ENCODE data around the gene SIT1. TPM values are rescaled to one million over a fixed set of nuclear protein-coding genes. Genes with fewer than 3 reads are reported as not detected.

The SIT1 gene
- polyA plus RNA-seq, 2 of the 4 experiments (the other 2 are of a cell fraction) = not detected

DNA sequence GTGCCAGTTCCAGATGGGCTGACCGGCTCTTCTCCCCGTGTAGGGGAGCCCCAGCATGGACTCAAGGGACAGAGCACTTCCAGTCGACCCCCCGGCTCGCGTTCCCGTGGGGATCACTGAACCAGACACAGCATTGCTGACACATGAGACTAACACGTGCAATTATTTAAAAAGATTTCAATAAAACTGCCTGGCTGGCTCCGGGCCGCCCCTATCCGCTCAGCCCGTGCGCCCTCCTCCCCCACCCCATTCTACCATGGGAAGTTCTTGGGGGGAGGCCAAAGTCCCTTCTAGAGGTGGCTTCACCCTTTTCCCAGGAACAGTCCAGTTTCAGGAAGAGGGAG, 40.9 kb downstream of the SIT1 start (continued):
- TF ChIP-seq CHD2 (IDR thresholded peaks at IDR 0.05; ENCODE audit: low read length, partially characterized antibody) (no peak), EP300 (IDR thresholded peaks at IDR 0.05) (no peak), HOXA7 (CRISPR knock-in tag; IDR thresholded peaks at IDR 0.05) (no peak), HEYL (CRISPR knock-in tag; IDR thresholded peaks at IDR 0.05) (no peak)
- TF ChIP-seq, protein P1, sequence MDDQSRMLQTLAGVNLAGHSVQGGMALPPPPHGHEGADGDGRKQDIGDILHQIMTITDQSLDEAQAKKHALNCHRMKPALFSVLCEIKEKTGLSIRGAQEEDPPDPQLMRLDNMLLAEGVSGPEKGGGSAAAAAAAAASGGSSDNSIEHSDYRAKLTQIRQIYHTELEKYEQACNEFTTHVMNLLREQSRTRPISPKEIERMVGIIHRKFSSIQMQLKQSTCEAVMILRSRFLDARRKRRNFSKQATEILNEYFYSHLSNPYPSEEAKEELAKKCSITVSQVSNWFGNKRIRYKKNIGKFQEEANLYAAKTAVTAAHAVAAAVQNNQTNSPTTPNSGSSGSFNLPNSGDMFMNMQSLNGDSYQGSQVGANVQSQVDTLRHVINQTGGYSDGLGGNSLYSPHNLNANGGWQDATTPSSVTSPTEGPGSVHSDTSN (IDR thresholded peaks at IDR 0.05) = no peak
- TF ChIP-seq, protein P2, sequence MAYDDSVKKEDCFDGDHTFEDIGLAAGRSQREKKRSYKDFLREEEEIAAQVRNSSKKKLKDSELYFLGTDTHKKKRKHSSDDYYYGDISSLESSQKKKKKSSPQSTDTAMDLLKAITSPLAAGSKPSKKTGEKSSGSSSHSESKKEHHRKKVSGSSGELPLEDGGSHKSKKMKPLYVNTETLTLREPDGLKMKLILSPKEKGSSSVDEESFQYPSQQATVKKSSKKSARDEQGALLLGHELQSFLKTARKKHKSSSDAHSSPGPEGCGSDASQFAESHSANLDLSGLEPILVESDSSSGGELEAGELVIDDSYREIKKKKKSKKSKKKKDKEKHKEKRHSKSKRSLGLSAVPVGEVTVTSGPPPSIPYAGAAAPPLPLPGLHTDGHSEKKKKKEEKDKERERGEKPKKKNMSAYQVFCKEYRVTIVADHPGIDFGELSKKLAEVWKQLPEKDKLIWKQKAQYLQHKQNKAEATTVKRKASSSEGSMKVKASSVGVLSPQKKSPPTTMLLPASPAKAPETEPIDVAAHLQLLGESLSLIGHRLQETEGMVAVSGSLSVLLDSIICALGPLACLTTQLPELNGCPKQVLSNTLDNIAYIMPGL (CRISPR knock-in tag; IDR thresholded peaks at IDR 0.05; ENCODE audit: borderline replicate concordance) = no peak

DNA sequence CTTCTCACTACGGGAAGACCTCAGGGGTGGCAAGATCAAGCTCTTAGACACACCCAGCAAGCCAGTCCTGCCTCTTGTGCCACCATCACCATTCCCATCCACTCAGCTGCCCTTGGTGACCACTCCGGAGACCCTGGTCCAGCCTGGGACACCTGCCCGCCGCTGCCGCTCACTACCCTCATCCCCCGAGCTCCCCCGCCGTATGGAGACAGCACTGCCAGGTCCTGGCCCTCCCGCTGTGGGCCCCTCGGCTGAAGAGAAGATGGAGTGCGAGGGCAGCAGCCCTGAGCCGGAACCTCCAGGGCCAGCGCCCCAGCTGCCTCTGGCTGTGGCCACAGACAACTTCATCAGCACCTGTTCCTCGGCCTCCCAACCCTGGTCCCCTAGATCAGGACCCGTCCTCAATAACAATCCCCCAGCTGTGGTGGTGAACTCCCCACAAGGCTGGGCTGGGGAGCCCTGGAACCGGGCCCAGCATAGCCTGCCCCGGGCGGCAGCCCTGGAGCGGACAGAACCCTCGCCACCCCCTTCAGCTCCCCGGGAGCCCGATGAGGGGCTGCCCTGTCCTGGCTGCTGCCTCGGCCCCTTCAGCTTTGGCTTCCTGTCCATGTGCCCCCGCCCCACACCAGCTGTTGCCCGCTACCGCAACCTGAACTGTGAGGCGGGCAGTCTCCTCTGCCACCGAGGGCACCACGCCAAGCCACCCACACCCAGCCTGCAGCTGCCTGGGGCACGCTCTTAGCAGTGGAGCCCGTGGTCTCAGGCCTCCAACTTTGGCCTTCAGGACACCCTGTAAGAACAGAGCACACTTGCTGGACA, 41.5 kb downstream of the SIT1 start:
- Histone ChIP-seq H3K4me2 (no peak overlapping the region), H3K4me3 (no peak overlapping the region), H3K27ac (no peak overlapping the region), H3K9me3 (no peaks in the 10 kb centered on the region), H3K4me1 (peaks cover 11% of the 10 kb centered on the region)
- FAIRE-seq (no peak), DNase-seq (ENCODE audit: low read depth in 1 of 2, low spot score in 1 of 2) (no peak), ATAC-seq (no peak)
- CTCF ChIA-PET = interaction anchor here (1.2 to 4.2 kb wide), 5 partner anchors 18 to 48 kb away, joined by 4 to 15 read pairs (median 6); partner anchors contain the start of genes CCDC107 and RMRP
- 91% methylated on average over 22 of the region's 31 CpGs for WGBS (ENCODE audit: missing lambda C conversion rate)
- POLR2A ChIA-PET = no interaction called here
- TF ChIP-seq POLR2AphosphoS2 (conservative IDR thresholded peaks at IDR 0.05; ENCODE audit: low read length) (no peak), RAD21 (conservative IDR thresholded peaks at IDR 0.05 in 1 of 2, IDR thresholded peaks at IDR 0.05 in 1 of 2) (no peak), ZFP36 (IDR thresholded peaks at IDR 0.05; ENCODE audit: borderline replicate concordance, partially characterized antibody) (no peak), EHF (CRISPR knock-in tag; IDR thresholded peaks at IDR 0.05) (no peak), TP53 (CRISPR knock-in tag; IDR thresholded peaks at IDR 0.05) (no peak), JUNB (IDR thresholded peaks at IDR 0.05) (no peak), HEYL (CRISPR knock-in tag; IDR thresholded peaks at IDR 0.05) (no peak), HOXB13 (CRISPR knock-in tag; IDR thresholded peaks at IDR 0.05; ENCODE audit: low read depth) (no peak), FOSB (CRISPR knock-in tag; IDR thresholded peaks at IDR 0.05) (no peak), JUN (IDR thresholded peaks at IDR 0.05) (no peak)
- TF ChIP-seq, protein P3, sequence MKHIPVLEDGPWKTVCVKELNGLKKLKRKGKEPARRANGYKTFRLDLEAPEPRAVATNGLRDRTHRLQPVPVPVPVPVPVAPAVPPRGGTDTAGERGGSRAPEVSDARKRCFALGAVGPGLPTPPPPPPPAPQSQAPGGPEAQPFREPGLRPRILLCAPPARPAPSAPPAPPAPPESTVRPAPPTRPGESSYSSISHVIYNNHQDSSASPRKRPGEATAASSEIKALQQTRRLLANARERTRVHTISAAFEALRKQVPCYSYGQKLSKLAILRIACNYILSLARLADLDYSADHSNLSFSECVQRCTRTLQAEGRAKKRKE (CRISPR knock-in tag; IDR thresholded peaks at IDR 0.05; ENCODE audit: low read depth) = no peak
- TF ChIP-seq, protein P4, sequence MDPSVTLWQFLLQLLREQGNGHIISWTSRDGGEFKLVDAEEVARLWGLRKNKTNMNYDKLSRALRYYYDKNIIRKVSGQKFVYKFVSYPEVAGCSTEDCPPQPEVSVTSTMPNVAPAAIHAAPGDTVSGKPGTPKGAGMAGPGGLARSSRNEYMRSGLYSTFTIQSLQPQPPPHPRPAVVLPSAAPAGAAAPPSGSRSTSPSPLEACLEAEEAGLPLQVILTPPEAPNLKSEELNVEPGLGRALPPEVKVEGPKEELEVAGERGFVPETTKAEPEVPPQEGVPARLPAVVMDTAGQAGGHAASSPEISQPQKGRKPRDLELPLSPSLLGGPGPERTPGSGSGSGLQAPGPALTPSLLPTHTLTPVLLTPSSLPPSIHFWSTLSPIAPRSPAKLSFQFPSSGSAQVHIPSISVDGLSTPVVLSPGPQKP (IDR thresholded peaks at IDR 0.05; ENCODE audit: low read depth, low read length) = no peak
- TF ChIP-seq, protein P5, sequence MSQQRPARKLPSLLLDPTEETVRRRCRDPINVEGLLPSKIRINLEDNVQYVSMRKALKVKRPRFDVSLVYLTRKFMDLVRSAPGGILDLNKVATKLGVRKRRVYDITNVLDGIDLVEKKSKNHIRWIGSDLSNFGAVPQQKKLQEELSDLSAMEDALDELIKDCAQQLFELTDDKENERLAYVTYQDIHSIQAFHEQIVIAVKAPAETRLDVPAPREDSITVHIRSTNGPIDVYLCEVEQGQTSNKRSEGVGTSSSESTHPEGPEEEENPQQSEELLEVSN (IDR thresholded peaks at IDR 0.05; ENCODE audit: borderline replicate concordance, low read depth) = no peak
- TF ChIP-seq, protein P6, sequence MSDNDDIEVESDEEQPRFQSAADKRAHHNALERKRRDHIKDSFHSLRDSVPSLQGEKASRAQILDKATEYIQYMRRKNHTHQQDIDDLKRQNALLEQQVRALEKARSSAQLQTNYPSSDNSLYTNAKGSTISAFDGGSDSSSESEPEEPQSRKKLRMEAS (IDR thresholded peaks at IDR 0.05) = no peak
- TF ChIP-seq, protein P7, sequence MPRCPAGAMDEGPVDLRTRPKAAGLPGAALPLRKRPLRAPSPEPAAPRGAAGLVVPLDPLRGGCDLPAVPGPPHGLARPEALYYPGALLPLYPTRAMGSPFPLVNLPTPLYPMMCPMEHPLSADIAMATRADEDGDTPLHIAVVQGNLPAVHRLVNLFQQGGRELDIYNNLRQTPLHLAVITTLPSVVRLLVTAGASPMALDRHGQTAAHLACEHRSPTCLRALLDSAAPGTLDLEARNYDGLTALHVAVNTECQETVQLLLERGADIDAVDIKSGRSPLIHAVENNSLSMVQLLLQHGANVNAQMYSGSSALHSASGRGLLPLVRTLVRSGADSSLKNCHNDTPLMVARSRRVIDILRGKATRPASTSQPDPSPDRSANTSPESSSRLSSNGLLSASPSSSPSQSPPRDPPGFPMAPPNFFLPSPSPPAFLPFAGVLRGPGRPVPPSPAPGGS (IDR thresholded peaks at IDR 0.05) = no peak
- TF ChIP-seq, protein P8, sequence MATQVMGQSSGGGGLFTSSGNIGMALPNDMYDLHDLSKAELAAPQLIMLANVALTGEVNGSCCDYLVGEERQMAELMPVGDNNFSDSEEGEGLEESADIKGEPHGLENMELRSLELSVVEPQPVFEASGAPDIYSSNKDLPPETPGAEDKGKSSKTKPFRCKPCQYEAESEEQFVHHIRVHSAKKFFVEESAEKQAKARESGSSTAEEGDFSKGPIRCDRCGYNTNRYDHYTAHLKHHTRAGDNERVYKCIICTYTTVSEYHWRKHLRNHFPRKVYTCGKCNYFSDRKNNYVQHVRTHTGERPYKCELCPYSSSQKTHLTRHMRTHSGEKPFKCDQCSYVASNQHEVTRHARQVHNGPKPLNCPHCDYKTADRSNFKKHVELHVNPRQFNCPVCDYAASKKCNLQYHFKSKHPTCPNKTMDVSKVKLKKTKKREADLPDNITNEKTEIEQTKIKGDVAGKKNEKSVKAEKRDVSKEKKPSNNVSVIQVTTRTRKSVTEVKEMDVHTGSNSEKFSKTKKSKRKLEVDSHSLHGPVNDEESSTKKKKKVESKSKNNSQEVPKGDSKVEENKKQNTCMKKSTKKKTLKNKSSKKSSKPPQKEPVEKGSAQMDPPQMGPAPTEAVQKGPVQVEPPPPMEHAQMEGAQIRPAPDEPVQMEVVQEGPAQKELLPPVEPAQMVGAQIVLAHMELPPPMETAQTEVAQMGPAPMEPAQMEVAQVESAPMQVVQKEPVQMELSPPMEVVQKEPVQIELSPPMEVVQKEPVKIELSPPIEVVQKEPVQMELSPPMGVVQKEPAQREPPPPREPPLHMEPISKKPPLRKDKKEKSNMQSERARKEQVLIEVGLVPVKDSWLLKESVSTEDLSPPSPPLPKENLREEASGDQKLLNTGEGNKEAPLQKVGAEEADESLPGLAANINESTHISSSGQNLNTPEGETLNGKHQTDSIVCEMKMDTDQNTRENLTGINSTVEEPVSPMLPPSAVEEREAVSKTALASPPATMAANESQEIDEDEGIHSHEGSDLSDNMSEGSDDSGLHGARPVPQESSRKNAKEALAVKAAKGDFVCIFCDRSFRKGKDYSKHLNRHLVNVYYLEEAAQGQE (IDR thresholded peaks at IDR 0.05) = no peak
